ENCODE measurements around the gene PTPN7.
"Not testable (repeated sequence)": the region's sequence is repeated elsewhere in the genome, so short reads cannot be mapped to it uniquely, and the experiment has no call there.

Gene PTPN7

GRCh38 chr1:202176949-202177927 is 16.8 kb upstream of the PTPN7 start:
- Histone ChIP-seq H3K9me3 (ENCODE audit: control insufficient read depth, insufficient read depth, low read length) (no peaks in the 10 kb centered on the region), H3K36me3 (ENCODE audit: control insufficient read depth, insufficient read depth, low read length) (no peaks in the 10 kb centered on the region), H3K27ac (ENCODE audit: low read length) (no peak overlapping the region), H3K4me3 (ENCODE audit: low read length) (no peak overlapping the region), H3K27me3 (ENCODE audit: control insufficient read depth, insufficient read depth, low read length) (no peaks in the 10 kb centered on the region), H3K4me1 (ENCODE audit: control insufficient read depth, insufficient read depth, low read length) (no peaks in the 10 kb centered on the region)
- no CpG with 5 or more reads among the region's 29 CpGs for WGBS (ENCODE audit: insufficient coverage, insufficient read length)
- no peak for DNase-seq (ENCODE audit: low read depth, low spot score)

GRCh38 chr1:202173993-202174392 is 13.6 kb upstream of the PTPN7 start:
- Histone ChIP-seq H3K36me3 (ENCODE audit: control insufficient read depth, insufficient read depth, low read length) (peaks cover 3% of the 10 kb centered on the region; the same call in 1 of the 2 replicates), H3K27me3 (ENCODE audit: control insufficient read depth, insufficient read depth, low read length) (no peaks in the 10 kb centered on the region), H3K4me1 (ENCODE audit: control insufficient read depth, insufficient read depth, low read length) (no peaks in the 10 kb centered on the region; the same call in 1 of the 2 replicates), H3K9me3 (ENCODE audit: control insufficient read depth, insufficient read depth, low read length) (no peaks in the 10 kb centered on the region), H3K27ac (ENCODE audit: low read length) (no peak overlapping the region), H3K4me3 (ENCODE audit: low read length) (no peak overlapping the region)
- no peak for DNase-seq (ENCODE audit: low read depth, low spot score)
- no CpG with 5 or more reads among the region's 7 CpGs for WGBS (ENCODE audit: insufficient coverage, insufficient read length)

GRCh38 chr1:202172015-202172355 is 11.6 kb upstream of the PTPN7 start:
- Histone ChIP-seq H3K4me1 (ENCODE audit: control insufficient read depth, insufficient read depth, low read length) (no peaks in the 10 kb centered on the region; the same call in 1 of the 2 replicates), H3K4me3 (ENCODE audit: low read length) (no peak overlapping the region), H3K27me3 (ENCODE audit: control insufficient read depth, insufficient read depth, low read length) (no peaks in the 10 kb centered on the region), H3K27ac (ENCODE audit: low read length) (no peak overlapping the region), H3K9me3 (ENCODE audit: control insufficient read depth, insufficient read depth, low read length) (no peaks in the 10 kb centered on the region), H3K36me3 (ENCODE audit: control insufficient read depth, insufficient read depth, low read length) (peaks cover 3% of the 10 kb centered on the region; the same call in 1 of the 2 replicates)
- no CpG with 5 or more reads among the region's 5 CpGs for WGBS (ENCODE audit: insufficient coverage, insufficient read length)
- no peak for DNase-seq (ENCODE audit: low read depth, low spot score)

- DNase-seq (ENCODE audit: low read depth, low spot score), result no peak
- H3K4me3 ChIP-seq (ENCODE audit: low read length), result no peak overlapping the region
- no peak overlapping the region for H3K27ac ChIP-seq (ENCODE audit: low read length)
- H3K36me3 ChIP-seq (ENCODE audit: control insufficient read depth, insufficient read depth, low read length), result peaks cover 3% of the 10 kb centered on the region; the same call in 1 of the 2 replicates
- H3K4me1 ChIP-seq (ENCODE audit: control insufficient read depth, insufficient read depth, low read length), result no peaks in the 10 kb centered on the region; the same call in 1 of the 2 replicates
- H3K9me3 ChIP-seq (ENCODE audit: control insufficient read depth, insufficient read depth, low read length), result no peaks in the 10 kb centered on the region
- H3K27me3 ChIP-seq (ENCODE audit: control insufficient read depth, insufficient read depth, low read length), result no peaks in the 10 kb centered on the region
- no CpG with 5 or more reads among the region's 11 CpGs for WGBS (ENCODE audit: insufficient coverage, insufficient read length)
Observed at GRCh38 chr1:202171292-202172014, 11.1 kb upstream of the PTPN7 start.

GRCh38 chr1:202170726-202171125 is 10.3 kb upstream of the PTPN7 start:
- no peak for DNase-seq (ENCODE audit: low read depth, low spot score)
- Histone ChIP-seq H3K27ac (ENCODE audit: low read length) (no peak overlapping the region), H3K4me1 (ENCODE audit: control insufficient read depth, insufficient read depth, low read length) (no peaks in the 10 kb centered on the region; the same call in none of the 2 replicates), H3K36me3 (ENCODE audit: control insufficient read depth, insufficient read depth, low read length) (peaks cover 3% of the 10 kb centered on the region; the same call in 1 of the 2 replicates), H3K27me3 (ENCODE audit: control insufficient read depth, insufficient read depth, low read length) (no peaks in the 10 kb centered on the region), H3K9me3 (ENCODE audit: control insufficient read depth, insufficient read depth, low read length) (no peaks in the 10 kb centered on the region), H3K4me3 (ENCODE audit: low read length) (no peak overlapping the region)
- no CpG with 5 or more reads among the region's 6 CpGs for WGBS (ENCODE audit: insufficient coverage, insufficient read length)

- peaks cover 3% of the 10 kb centered on the region; the same call in 1 of the 2 replicates for H3K36me3 ChIP-seq (ENCODE audit: control insufficient read depth, insufficient read depth, low read length)
- H3K27me3 ChIP-seq (ENCODE audit: control insufficient read depth, insufficient read depth, low read length), result no peaks in the 10 kb centered on the region
- no peaks in the 10 kb centered on the region; the same call in none of the 2 replicates for H3K4me1 ChIP-seq (ENCODE audit: control insufficient read depth, insufficient read depth, low read length)
- no CpG with 5 or more reads among the region's 7 CpGs for WGBS (ENCODE audit: insufficient coverage, insufficient read length)
- no peaks in the 10 kb centered on the region for H3K9me3 ChIP-seq (ENCODE audit: control insufficient read depth, insufficient read depth, low read length)
- DNase-seq (ENCODE audit: low read depth, low spot score), result no peak
- H3K4me3 ChIP-seq (ENCODE audit: low read length), result no peak overlapping the region
- no peak overlapping the region for H3K27ac ChIP-seq (ENCODE audit: low read length)
Observed at GRCh38 chr1:202168861-202169260, 8.5 kb upstream of the PTPN7 start.

GRCh38 chr1:202167708-202168415 is 7.5 kb upstream of the PTPN7 start:
- no peak for DNase-seq (ENCODE audit: low read depth, low spot score)
- WGBS (ENCODE audit: insufficient coverage, insufficient read length), result no CpG with 5 or more reads among the region's 18 CpGs
- no peaks in the 10 kb centered on the region for H3K9me3 ChIP-seq (ENCODE audit: control insufficient read depth, insufficient read depth, low read length)
- H3K36me3 ChIP-seq (ENCODE audit: control insufficient read depth, insufficient read depth, low read length), result peaks cover 3% of the 10 kb centered on the region; the same call in 1 of the 2 replicates
- no peaks in the 10 kb centered on the region for H3K27me3 ChIP-seq (ENCODE audit: control insufficient read depth, insufficient read depth, low read length)
- no peak overlapping the region for H3K4me3 ChIP-seq (ENCODE audit: low read length)
- no peak overlapping the region for H3K27ac ChIP-seq (ENCODE audit: low read length)
- peaks cover 3% of the 10 kb centered on the region for H3K4me1 ChIP-seq (ENCODE audit: control insufficient read depth, insufficient read depth, low read length)

- H3K27ac ChIP-seq (ENCODE audit: low read length); DNase-seq (ENCODE audit: low read depth, low spot score); H3K27me3 ChIP-seq (ENCODE audit: control insufficient read depth, insufficient read depth, low read length); H3K36me3 ChIP-seq (ENCODE audit: control insufficient read depth, insufficient read depth, low read length); H3K4me1 ChIP-seq (ENCODE audit: control insufficient read depth, insufficient read depth, low read length); H3K4me3 ChIP-seq (ENCODE audit: low read length); H3K9me3 ChIP-seq (ENCODE audit: control insufficient read depth, insufficient read depth, low read length): not testable (repeated sequence)
- WGBS (ENCODE audit: insufficient coverage, insufficient read length), result no CpG with 5 or more reads among the region's 13 CpGs
Observed at GRCh38 chr1:202167054-202167453, 6.7 kb upstream of the PTPN7 start.

- no peaks in the 10 kb centered on the region; the same call in 1 of the 2 replicates for H3K36me3 ChIP-seq (ENCODE audit: control insufficient read depth, insufficient read depth, low read length)
- DNase-seq (ENCODE audit: low read depth, low spot score), result no peak
- H3K4me3 ChIP-seq (ENCODE audit: low read length), result no peak overlapping the region
- H3K27me3 ChIP-seq (ENCODE audit: control insufficient read depth, insufficient read depth, low read length), result no peaks in the 10 kb centered on the region
- H3K27ac ChIP-seq (ENCODE audit: low read length), result no peak overlapping the region
- WGBS (ENCODE audit: insufficient coverage, insufficient read length), result no CpG with 5 or more reads among the region's 9 CpGs
- H3K4me1 ChIP-seq (ENCODE audit: control insufficient read depth, insufficient read depth, low read length), result peaks cover 5% of the 10 kb centered on the region
- H3K9me3 ChIP-seq (ENCODE audit: control insufficient read depth, insufficient read depth, low read length), result no peaks in the 10 kb centered on the region
Observed at GRCh38 chr1:202165942-202166843, 5.8 kb upstream of the PTPN7 start.
